ENCODE data around the gene TBC1D8B. TPM values are rescaled to one million over a fixed set of nuclear protein-coding genes. Genes with fewer than 3 reads are reported as not detected.
"Not testable (repeated sequence)": the region's sequence is repeated elsewhere in the genome, so short reads cannot be mapped to it uniquely, and the experiment has no call there.

The TBC1D8B gene
- total RNA-seq, 3 donors from 2014 or later, result 5.3 to 12.9 (median 7.9) TPM

GRCh38 chrX:106791495-106791894 lies 11.0 kb upstream of the TBC1D8B start:
- no peaks in the 10 kb centered on the region for H3K4me1 ChIP-seq
- no peak overlapping the region for H3K27ac ChIP-seq
- no peak for DNase-seq (ENCODE audit: low spot score in 2 of 2)
- no peak overlapping the region for H3K4me3 ChIP-seq
- TF ChIP-seq CTCF (IDR thresholded peaks at IDR 0.05) (no peak), POLR2A (IDR thresholded peaks at IDR 0.05) (no peak), POLR2AphosphoS5 (IDR thresholded peaks at IDR 0.05) (no peak)
- peaks cover 0 to 11% of the 10 kb centered on the region in 2 donors for H3K27me3 ChIP-seq
- intact Hi-C loops (cut with DNase I; ENCODE audit: low total_unique reads), result no loop called here
- no peaks in the 10 kb centered on the region for H3K36me3 ChIP-seq
- H3K9me3 ChIP-seq, result no peaks in the 10 kb centered on the region

- intact Hi-C loops (cut with DNase I; ENCODE audit: low total_unique reads), result no loop called here
- DNase-seq (ENCODE audit: low spot score in 2 of 2), result no peak
- no peak overlapping the region for H3K27ac ChIP-seq
- H3K27me3 ChIP-seq, result peaks cover 0 to 34% of the 10 kb centered on the region in 2 donors
- H3K4me3 ChIP-seq, result peak overlapping the region; percentile 58 to 76 (median 63)
- no peaks in the 10 kb centered on the region for H3K36me3 ChIP-seq
- TF ChIP-seq POLR2A (IDR thresholded peaks at IDR 0.05) (no peak), POLR2AphosphoS5 (IDR thresholded peaks at IDR 0.05) (no peak), CTCF (IDR thresholded peaks at IDR 0.05) (no peak)
- no peaks in the 10 kb centered on the region for H3K4me1 ChIP-seq
- no peaks in the 10 kb centered on the region for H3K9me3 ChIP-seq
Measured at GRCh38 chrX:106802063-106802387, 448 bp upstream of the TBC1D8B start.

DNA sequence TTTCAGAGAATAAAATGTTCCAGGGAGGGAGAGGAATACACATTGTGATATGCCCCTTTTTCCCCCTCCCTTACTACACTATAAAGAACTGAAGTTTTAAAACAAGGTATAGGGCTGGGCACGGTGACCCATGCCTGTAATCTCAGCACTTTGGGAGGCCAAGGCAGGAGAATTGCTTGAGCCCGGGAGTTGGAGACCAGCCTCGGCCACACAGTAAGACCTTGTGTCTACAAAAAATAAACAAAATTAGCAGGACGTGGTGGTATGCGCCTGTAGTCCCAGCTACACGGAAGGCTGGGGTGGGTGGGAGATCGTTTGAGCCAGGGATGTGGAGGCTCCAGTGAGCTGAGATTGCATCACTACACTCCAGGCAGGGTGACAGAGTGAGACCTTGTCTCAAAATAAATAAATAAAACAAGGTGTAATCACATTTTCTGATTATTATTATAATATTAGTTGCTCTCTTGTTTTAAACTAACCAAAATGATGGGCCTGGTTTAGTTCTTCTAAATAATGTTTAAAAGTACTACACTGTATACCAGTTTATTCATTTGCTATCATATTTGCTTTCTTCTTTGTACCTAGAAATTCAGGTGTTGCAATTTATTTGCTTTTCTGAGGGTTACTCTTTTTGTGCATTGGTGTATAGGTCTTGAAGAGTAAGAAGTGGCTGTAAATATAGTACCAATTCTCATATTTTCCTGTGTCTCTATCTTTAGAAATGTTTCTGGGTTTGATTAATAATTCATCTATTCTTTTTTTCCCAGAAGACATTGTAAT lies 8.8 kb downstream of the TBC1D8B start:
- H3K27me3 ChIP-seq, result peaks cover 0 to 15% of the 10 kb centered on the region in 2 donors
- no peak for TF ChIP-seq POLR2A (IDR thresholded peaks at IDR 0.05)
- TF ChIP-seq POLR2AphosphoS5 (IDR thresholded peaks at IDR 0.05), result no peak
- no peak for TF ChIP-seq CTCF (IDR thresholded peaks at IDR 0.05)
- no peaks in the 10 kb centered on the region for H3K36me3 ChIP-seq
- H3K4me1 ChIP-seq, result no peaks in the 10 kb centered on the region
- no peak for DNase-seq (ENCODE audit: low spot score in 2 of 2)
- H3K9me3 ChIP-seq, result no peaks in the 10 kb centered on the region
- intact Hi-C loops (cut with DNase I; ENCODE audit: low total_unique reads), result no loop called here
- no peak overlapping the region for H3K27ac ChIP-seq
- no peak overlapping the region for H3K4me3 ChIP-seq

- H3K27ac ChIP-seq; H3K9me3 ChIP-seq; H3K4me3 ChIP-seq; intact Hi-C loops (cut with DNase I; ENCODE audit: low total_unique reads); DNase-seq (ENCODE audit: low spot score in 2 of 2); H3K4me1 ChIP-seq; H3K36me3 ChIP-seq: not testable (repeated sequence)
- peaks cover 0 to 15% of the 10 kb centered on the region in 2 donors for H3K27me3 ChIP-seq
Measured at GRCh38 chrX:106812930-106813329, 10.5 kb downstream of the TBC1D8B start.

DNA sequence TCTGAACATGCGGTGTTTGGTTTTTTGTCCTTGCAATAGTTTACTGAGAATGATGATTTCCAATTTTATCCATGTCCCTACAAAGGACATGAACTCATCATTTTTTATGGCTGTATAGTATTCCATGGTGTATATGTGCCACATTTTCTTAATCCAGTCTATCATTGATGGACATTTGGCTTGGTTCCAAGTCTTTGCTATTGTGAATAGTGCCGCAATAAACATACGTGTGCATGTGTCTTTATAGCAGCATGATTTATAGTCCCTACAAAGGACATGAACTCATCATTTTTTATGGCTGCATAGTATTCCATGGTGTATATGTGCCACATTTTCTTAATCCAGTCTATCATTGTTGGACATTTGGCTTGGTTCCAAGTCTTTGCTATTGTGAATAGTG lies 11.6 kb downstream of the TBC1D8B start:
- H3K4me1 ChIP-seq; intact Hi-C loops (cut with DNase I; ENCODE audit: low total_unique reads); H3K36me3 ChIP-seq; H3K4me3 ChIP-seq; H3K9me3 ChIP-seq; DNase-seq (ENCODE audit: low spot score in 2 of 2); H3K27ac ChIP-seq: not testable (repeated sequence)
- H3K27me3 ChIP-seq, result peaks cover 0 to 15% of the 10 kb centered on the region in 2 donors

DNA sequence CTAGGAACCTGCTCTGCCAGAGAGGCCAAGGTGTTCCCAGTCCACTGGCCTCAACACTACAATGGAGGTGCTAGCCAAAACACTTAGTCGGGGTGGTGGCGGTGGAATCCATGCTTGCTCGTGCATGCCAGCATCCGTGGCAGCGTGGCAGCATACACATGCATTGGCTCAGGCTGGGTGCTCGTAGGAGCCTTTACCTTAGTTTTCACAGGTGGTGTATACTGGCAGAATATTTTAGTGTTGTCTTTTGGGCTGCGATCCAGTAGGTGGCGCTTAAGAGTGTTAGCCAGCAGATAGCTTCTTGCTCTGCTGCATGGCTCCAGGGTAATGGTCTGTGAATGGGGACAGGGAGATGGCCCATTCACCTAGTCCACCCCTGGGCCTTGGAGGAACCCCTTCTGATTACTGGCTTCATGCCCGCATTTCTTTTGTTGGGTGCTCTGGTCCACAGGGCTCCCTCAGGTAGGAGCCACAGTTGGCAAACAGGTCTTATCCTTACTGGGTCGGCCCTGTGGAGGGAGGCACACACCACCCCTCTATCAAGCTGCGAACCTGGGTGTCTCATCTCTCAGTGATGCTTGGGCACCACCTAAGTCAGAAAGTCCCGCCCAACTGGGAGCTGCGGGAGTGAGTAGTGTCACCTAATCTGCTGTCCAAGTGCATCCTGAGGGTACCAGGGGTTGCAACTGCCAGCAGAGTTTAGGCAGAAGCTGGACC lies 60.7 kb downstream of the TBC1D8B start:
- TF ChIP-seq POLR2A (IDR thresholded peaks at IDR 0.05) (no peak), POLR2AphosphoS5 (IDR thresholded peaks at IDR 0.05) (no peak), CTCF (IDR thresholded peaks at IDR 0.05) (no peak)
- intact Hi-C loops (cut with DNase I; ENCODE audit: low total_unique reads), result no loop called here

More for the DNA sequence above, 60.7 kb downstream of the TBC1D8B start:
- no peak overlapping the region for H3K27ac ChIP-seq
- no peak overlapping the region for H3K4me3 ChIP-seq
- peaks cover 4 to 13% of the 10 kb centered on the region in 2 donors for H3K9me3 ChIP-seq
- H3K27me3 ChIP-seq, result peaks cover 0 to 18% of the 10 kb centered on the region in 2 donors
- no peaks in the 10 kb centered on the region for H3K4me1 ChIP-seq
- DNase-seq (ENCODE audit: low spot score in 2 of 2), result no peak
- no peaks in the 10 kb centered on the region for H3K36me3 ChIP-seq
